ENCODE results near the gene SORD.
"Not testable (repeated sequence)": the region's sequence is repeated elsewhere in the genome, so short reads cannot be mapped to it uniquely, and the experiment has no call there.

SORD gene

GRCh38 chr15:45022871-45023658 is at the start of gene SORD:
TSS of gene SORD (plus strand) at chr15:45023195. CDS start at chr15:45023284, 89 bp downstream.
- peak; percentile 93 for DNase-seq

GRCh38 chr15:44976183-44976582 is 46.8 kb upstream of the SORD start:
- not testable (repeated sequence) for DNase-seq

DNA sequence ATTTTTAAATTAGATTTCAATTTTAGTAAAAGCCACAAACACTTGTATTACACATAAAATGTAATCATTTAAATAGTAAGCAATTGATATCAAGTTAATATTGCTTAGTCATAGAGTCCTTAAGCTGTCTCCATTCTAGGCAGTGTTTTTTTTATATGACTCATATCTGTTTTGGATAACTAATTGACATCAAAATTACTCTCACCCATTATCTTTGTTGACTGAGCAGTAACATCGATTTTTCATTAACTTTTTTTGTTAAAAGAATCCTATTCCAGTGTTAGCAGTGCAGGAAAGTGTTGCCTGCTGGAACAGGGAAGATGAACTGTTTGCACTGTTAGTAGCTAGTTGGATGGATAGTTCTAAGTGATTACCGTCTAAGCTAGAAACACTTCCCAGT is 45.2 kb upstream of the SORD start:
- DNase-seq, result not testable (repeated sequence)

DNA sequence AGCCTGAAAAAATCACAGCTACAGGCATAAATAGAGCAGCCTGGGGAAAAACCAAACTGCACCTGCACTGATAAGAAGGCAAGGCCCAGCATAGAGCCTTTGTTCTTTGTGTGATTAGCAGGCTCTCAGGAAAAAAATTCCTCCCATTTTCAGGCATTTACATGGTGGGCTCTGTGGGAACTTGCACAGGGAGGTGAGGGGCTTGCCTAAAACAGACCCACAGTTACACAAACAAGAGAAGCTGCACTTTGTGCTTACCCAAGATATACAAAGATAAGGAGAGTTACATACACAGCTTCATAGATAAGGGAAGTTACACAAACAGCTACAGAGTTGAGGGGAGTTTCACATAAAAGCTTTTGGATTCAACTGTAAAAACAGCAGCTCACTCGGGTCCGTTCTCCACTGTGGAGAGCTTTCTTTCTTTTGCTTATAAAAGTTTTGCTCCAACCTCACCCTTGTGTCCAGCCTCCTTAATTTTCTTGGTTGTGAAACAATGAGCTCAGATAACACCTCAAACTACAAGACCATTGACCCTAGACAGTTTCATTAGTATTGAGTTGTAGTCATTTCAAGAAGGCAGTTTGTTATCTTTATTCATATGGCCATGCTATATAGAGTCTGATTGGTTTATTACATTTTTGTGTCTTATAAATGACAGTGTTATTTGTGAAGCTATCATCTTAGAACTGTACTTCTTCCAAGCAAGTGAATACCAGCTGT is 43.2 kb upstream of the SORD start:
- not testable (repeated sequence) for DNase-seq

DNA sequence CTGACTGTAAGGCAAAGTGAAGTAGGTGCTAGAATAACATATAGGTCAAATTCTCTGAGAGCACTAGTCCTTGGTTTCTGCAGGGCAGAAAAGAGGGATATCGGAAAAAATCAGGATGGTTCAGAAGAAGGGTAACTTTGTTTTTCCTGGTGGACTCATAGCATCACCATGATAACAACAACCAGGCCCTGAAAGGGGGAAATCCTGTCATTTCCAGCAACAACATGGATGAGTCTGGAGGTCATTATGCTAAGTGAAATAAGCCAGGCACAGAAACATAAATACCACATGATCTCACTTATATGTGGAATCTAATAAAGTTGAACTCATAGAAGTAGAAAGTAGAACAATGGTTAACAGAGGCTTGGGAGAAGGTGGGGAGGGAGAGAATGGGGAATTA is 38.9 kb upstream of the SORD start:
- not testable (repeated sequence) for DNase-seq

- not testable (repeated sequence) for DNase-seq
Observed at GRCh38 chr15:44986346-44987055, 36.5 kb upstream of the SORD start.

DNA sequence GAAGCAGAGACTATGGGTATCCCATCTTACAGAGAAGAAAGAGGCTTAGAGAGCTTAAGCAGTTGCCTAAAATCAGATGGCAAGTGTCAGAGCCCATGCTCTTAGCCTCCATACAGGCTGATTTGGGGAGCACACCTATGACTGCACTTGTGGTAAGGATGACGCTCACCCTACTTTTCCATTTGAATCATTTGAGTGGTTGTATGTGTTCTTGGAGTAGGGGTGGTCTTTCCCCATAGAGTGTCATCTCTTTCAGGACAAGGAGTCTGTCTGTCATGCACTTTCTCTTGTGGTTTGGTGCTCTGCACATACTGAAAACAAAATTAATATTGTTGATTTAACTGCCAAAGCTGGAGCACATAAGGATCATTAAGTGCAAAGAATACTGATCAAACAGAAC is 35.3 kb upstream of the SORD start:
- DNase-seq, result not testable (repeated sequence)

DNA sequence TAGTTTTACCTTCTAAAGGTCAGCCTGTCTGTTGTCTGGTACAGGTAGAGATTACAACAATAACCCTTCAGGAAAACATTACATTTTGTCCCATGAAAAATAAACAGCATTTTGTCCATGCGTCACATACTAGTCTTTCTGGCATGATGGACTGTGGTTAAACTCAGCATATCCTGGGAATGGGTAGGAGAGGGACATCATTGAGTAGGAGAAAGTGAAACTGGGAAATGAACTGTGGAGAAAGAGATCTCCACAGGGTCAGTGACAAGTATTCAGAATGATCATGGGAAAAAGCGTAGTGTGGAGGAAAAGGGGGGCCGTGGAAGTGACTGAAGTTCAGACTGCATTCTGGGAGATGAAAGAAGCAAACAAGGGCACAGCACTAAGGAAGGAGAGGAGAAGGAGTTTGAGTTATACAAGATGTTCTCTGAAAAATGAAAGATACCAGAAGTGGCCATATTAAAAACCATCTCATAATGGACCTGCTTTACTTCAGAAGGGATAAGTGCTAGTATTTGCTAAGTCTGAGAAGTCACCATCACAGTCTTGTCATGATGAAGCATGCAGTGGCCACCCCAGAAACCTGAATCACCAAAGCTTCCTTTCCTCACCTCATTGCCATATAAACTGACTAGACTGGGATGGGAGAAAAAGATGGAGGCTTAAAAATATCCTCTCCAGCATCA is 34.7 kb upstream of the SORD start:
- not testable (repeated sequence) for DNase-seq

DNA sequence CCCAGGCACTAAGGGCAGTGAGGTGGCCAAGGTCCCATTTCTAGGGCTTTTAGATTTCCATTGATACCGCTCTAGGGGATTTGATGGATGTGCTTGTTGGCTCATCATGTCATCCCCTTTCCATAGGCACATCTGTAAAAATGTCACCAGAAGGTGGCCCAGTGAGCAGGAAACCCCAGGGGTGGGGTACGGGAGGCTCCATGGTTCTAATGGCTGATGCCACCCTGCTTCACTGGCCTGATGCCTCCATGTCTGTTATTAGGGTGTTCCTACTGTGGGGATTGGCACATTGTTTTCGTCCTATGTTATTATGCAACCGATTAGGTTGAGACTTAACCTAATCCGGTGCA is 34.1 kb upstream of the SORD start:
- not testable (repeated sequence) for DNase-seq

DNA sequence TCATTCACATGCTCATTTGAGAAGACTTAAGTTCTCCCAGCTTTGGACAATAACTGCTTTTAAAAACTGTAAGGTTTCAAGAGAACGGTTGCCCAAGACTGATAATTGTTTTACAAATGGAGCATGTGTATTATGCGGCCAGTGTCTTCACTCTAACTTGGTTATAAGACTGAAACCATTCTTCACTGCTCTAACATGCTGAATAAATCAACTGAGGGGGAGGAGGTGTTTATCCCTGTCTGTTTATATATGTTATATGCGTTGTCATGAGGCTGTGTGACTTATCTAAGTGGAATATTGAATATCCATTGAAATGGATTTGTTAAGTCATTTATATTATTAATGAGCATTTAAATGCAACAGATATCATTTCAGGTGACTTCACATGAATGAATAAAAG is 25.4 kb upstream of the SORD start:
- DNase-seq, result not testable (repeated sequence)

GRCh38 chr15:44999105-44999504 is 23.9 kb upstream of the SORD start:
- no peak for DNase-seq

DNA sequence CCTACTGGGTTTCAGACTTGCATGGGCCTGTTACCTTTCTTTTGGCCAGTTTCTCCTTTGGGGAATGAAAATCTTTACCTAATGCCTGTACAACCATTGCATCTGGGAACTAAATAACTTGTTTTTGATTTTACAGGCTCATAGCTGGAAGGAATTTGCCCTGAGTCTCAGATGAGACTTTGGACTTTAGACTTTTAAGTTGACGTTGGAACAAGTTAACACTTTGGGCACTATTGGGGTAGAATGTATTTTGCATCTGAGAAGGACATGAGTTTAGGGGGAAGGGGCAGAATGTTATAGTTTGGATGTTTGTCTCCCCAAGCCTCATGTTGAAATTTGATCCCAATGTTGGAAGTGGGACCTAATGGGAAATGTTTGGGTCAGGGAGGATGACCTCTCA is 21.8 kb upstream of the SORD start:
- not testable (repeated sequence) for DNase-seq

- DNase-seq, result not testable (repeated sequence)
Observed at GRCh38 chr15:45003731-45004410, 19.1 kb upstream of the SORD start.

- DNase-seq, result not testable (repeated sequence)
Observed at GRCh38 chr15:45004590-45005175, 18.3 kb upstream of the SORD start.

DNA sequence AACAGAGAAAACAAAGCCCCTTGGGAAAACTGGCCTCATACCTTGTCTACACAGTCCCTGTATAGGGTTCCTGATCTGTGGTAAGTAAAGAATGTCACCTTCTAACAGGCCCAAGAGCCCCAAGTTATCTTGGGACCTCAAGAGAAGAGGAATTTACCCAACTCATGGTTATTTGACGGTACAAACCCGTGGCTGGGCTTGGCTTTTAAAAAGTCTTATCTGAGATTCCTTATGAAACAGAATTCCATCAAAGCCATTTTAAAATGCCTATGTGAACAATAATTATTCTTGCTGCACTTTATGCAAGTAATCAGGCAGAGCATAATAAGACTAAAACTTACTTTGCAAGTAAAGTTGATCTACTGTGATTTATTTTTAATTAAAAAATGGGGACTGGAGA is 13.9 kb upstream of the SORD start:
- DNase-seq, result no peak

DNA sequence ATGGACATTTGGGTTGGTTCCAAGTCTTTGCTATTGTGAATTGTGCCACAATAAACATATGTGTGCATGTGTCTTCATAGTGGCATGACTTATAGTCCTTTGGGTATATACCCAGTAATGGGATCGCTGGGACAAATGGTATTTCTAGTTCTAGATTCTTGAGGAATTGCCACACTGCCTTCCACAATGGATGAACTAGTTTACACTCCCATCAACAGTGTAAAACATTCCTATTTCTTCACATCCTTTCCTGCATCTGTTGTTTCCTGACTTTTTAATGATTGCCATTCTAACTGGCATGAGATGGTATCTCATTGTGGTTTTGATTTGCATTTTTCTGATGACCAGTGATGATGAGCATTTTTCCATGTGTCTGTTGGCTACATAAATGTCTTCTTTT is 7.9 kb upstream of the SORD start:
- not testable (repeated sequence) for DNase-seq

GRCh38 chr15:45020222-45020900 is 2.6 kb upstream of the SORD start:
- not testable (repeated sequence) for DNase-seq

- not testable (repeated sequence) for DNase-seq
Observed at GRCh38 chr15:45020901-45021259, 2.1 kb upstream of the SORD start.

DNA sequence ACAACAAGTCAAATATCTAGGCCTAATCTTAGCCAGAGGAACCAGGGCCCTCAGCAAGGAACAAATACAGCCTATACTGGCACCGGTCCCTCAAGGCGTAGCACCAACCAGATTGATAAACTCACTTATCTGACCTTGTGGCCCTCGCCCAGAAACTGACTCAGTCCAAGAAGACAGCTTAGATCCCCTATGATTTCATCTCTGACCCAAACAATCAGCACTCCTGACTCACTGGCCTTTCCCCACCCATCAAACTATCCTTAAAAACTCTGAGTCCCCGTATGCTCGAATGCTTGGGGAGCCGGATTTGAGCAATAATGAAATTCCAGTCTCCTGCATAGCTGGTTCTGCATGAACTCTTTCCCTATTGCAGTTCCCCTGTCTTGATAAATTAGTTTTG is 1.6 kb upstream of the SORD start:
- no peak for DNase-seq

- DNase-seq, result no peak
Observed at GRCh38 chr15:45023659-45024225, 747 bp downstream of the SORD start.

DNA sequence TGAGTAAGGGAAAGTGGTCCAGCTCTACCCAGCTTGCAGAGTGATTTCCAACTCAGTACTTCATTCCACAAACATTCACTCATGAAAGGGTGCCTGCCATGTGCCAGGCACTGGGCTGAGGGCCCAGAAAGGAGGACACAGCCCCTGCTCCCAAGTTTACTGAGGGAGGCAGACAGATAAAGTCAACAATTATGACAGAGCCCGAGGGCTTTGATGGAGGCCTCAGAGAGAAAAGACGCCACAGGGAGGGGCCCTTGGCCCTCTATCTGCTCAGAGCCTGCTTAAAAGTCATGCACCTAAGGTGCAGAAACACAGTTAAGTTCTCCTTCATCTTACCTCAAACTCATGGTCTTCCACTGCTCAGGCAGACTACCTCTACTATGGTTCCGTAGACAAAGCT is 1.7 kb downstream of the SORD start:
- DNase-seq, result not testable (repeated sequence)

Measured in activated T-cell treated with anti-CD3 and anti-CD28 coated beads for 4 hours (primary cell).